OCI-LY1 (cell line): ENCODE measurements around the gene KCNN4.
"Not testable (repeated sequence)": the region's sequence is repeated elsewhere in the genome, so short reads cannot be mapped to it uniquely, and the experiment has no call there.

ENCODE experiments used
- H2AFZ ChIP-seq: fragments of 200-600 bp; sonication (generic), shearing (Covaris generic); 2 replicates; pipeline ENCODE4 v1.6.0; 2014; ENCODE audit warnings: antibody characterized with exemption, mild to moderate bottlenecking, low read length
- H3F3A ChIP-seq: fragments of 200-600 bp; sonication (generic), shearing (Covaris generic); 2 replicates; pipeline ENCODE4 v1.6.0; 2014; ENCODE audit warnings: mild to moderate bottlenecking, antibody characterized with exemption, low read length, moderate library complexity; ENCODE audit not compliant: insufficient read depth
- H3K27ac ChIP-seq: fragments of 200-600 bp; sonication (generic); 2 replicates; pipeline ENCODE4 v1.5.1; 2014; ENCODE audit warnings: low read length, mixed run types, mild to moderate bottlenecking, low read depth; ENCODE audit not compliant: poor library complexity, severe bottlenecking
- H3K27me3 ChIP-seq: fragments of 200-600 bp; sonication (generic); 2 replicates; pipeline ENCODE4 v1.6.0; 2014; ENCODE audit warnings: antibody characterized with exemption, mild to moderate bottlenecking, low read length, moderate library complexity; ENCODE audit not compliant: insufficient read depth
- H3K36me3 ChIP-seq: fragments of 200-600 bp; sonication (generic); 2 replicates; pipeline ENCODE4 v1.6.1; 2014; ENCODE audit warnings: mild to moderate bottlenecking, antibody characterized with exemption, low read length, moderate library complexity, mixed read lengths; ENCODE audit not compliant: insufficient read depth
- H3K4me1 ChIP-seq: fragments of 200-600 bp; sonication (generic); 2 replicates; pipeline ENCODE4 v1.5.1; 2014; ENCODE audit warnings: mild to moderate bottlenecking, low read length, moderate library complexity; ENCODE audit not compliant: insufficient read depth, severe bottlenecking
- H3K4me2 ChIP-seq: fragments of 200-600 bp; sonication (generic), shearing (Covaris generic); 2 replicates; pipeline ENCODE4 v1.6.1; 2014; ENCODE audit warnings: low read length
- H3K4me3 ChIP-seq: fragments of 200-600 bp; sonication (generic); 2 replicates; pipeline ENCODE4 v1.5.1; 2014; ENCODE audit warnings: low read length, low read depth, mild to moderate bottlenecking, mixed read lengths; ENCODE audit not compliant: poor library complexity, severe bottlenecking
- H3K79me2 ChIP-seq: fragments of 200-600 bp; shearing (Covaris generic); 2 replicates; pipeline ENCODE4 v1.6.1; 2016; ENCODE audit warnings: mixed run types, low read length, mixed read lengths; ENCODE audit not compliant: insufficient read depth
- H3K9ac ChIP-seq: fragments of 200-600 bp; sonication (generic), shearing (Covaris generic); 2 replicates; pipeline ENCODE4 v1.6.1; 2014; ENCODE audit warnings: mild to moderate bottlenecking, low read length, mixed read lengths
- H3K9me2 ChIP-seq: fragments of 200-600 bp; sonication (generic), shearing (Covaris generic); 2 replicates; pipeline ENCODE4 v1.6.1; 2014; ENCODE audit warnings: low read depth, mild to moderate bottlenecking, low read length, mixed read lengths
- H3K9me3 ChIP-seq: fragments of 200-600 bp; shearing (Covaris generic); 2 replicates; pipeline ENCODE4 v1.6.1; 2014; ENCODE audit warnings: low read length, mixed read lengths
- H4K20me1 ChIP-seq: fragments of 200-600 bp; sonication (generic), shearing (Covaris generic); 2 replicates; pipeline ENCODE4 v1.6.0; 2016; ENCODE audit warnings: mild to moderate bottlenecking, low read length; ENCODE audit not compliant: insufficient read depth
- EZH2 ChIP-seq: fragments of 200-600 bp; sonication (generic), shearing (Covaris generic); IDR thresholded peaks from 2 replicates; pipeline ENCODE4 v1.8.0; 2017; ENCODE audit warnings: borderline replicate concordance, mixed run types, mild to moderate bottlenecking, antibody characterized with exemption, low read length, moderate library complexity, mixed read lengths
- TF ChIP-seq, protein P1 (sequence below): fragments of 200-600 bp; sonication (generic), shearing (Covaris generic); IDR thresholded peaks from 2 replicates; pipeline ENCODE4 v1.5.1; 2017; ENCODE audit warnings: mild to moderate bottlenecking, antibody characterized with exemption, low read length, moderate library complexity, mixed read lengths

KCNN4 gene

DNA sequence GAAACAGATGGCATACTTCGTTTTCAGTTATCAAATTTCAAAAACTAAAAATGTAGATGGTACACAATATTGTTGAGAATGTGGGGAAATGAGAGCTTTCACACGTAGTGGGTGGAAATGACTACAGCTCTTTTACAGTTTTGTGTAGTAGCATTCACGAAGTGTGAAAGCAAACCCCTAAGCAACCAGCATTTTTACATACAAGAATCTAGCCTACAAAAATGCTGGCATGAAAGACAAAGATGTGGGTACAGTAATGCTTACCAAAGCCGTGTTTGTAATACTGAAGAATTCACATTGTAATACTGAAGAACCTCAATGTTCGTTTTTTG, 40.1 kb upstream of the KCNN4 start:
- Histone ChIP-seq H3K9ac (no peak overlapping the region), H3K27me3 (0 out of 2 replicates have a peak, but pooled peaks cover 3% of the 10 kb centered on the region), H3K9me2 (no peaks in the 10 kb centered on the region), H3K79me2 (no peaks in the 10 kb centered on the region), H3K9me3 (no peaks in the 10 kb centered on the region), H3K4me3 (no peak overlapping the region), H3F3A (no peaks in the 10 kb centered on the region), H3K27ac (no peak overlapping the region), H4K20me1 (no peaks in the 10 kb centered on the region), H3K36me3 (no peaks in the 10 kb centered on the region), H3K4me2 (no peak overlapping the region), H2AFZ (no peak overlapping the region), H3K4me1 (no peaks in the 10 kb centered on the region)
- TF ChIP-seq EZH2, result no peak
- TF ChIP-seq, protein P1, sequence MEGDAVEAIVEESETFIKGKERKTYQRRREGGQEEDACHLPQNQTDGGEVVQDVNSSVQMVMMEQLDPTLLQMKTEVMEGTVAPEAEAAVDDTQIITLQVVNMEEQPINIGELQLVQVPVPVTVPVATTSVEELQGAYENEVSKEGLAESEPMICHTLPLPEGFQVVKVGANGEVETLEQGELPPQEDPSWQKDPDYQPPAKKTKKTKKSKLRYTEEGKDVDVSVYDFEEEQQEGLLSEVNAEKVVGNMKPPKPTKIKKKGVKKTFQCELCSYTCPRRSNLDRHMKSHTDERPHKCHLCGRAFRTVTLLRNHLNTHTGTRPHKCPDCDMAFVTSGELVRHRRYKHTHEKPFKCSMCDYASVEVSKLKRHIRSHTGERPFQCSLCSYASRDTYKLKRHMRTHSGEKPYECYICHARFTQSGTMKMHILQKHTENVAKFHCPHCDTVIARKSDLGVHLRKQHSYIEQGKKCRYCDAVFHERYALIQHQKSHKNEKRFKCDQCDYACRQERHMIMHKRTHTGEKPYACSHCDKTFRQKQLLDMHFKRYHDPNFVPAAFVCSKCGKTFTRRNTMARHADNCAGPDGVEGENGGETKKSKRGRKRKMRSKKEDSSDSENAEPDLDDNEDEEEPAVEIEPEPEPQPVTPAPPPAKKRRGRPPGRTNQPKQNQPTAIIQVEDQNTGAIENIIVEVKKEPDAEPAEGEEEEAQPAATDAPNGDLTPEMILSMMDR, result no peak

DNA sequence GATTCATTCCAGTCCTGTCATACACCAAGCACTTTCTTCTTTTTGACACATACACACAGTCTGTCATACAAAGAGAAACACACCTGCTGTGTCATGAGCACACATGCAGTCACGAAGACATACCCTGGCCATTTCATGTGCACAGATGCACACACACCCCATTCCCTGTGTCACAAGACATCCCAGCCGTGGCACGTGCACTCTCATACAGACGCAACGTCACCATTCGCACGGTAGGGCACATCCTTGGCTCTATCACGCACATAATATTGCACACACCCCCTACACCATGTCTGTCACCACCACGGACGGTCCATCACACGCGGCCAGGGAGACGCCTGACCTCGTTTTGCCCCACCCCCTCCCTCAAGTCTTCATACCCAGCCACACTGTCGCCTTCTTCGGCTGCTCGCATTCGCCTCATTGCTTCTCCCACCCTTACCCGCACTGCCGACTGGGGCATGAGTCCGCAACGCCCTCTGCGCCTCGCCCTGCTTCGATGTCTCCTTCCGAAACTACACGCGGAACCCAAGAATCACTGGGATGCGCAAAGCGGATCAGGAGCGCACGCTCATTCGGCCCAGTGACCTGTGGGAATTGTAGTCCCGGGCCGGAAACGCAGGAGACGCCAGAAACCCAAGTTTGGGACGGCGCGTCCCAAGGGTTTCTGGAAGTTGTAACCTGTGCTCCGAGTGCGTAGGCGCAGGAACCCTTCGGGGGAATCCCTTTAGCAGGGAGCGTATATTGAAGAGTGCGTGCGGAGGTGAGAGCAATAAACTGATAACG, 39.5 kb upstream of the KCNN4 start:
- H3K27me3 ChIP-seq, result 0 out of 2 replicates have a peak, but pooled peaks cover 3% of the 10 kb centered on the region
- no peaks in the 10 kb centered on the region for H3K4me1 ChIP-seq
- no peak overlapping the region for H2AFZ ChIP-seq
- no peaks in the 10 kb centered on the region for H3K9me3 ChIP-seq
- H3F3A ChIP-seq, result no peaks in the 10 kb centered on the region
- no peaks in the 10 kb centered on the region for H4K20me1 ChIP-seq
- H3K9me2 ChIP-seq, result no peaks in the 10 kb centered on the region
- H3K36me3 ChIP-seq, result no peaks in the 10 kb centered on the region
- no peak overlapping the region for H3K27ac ChIP-seq
- H3K4me2 ChIP-seq, result no peak overlapping the region
- no peak for TF ChIP-seq EZH2
- TF ChIP-seq, protein P1, result no peak
- H3K79me2 ChIP-seq, result no peaks in the 10 kb centered on the region
- H3K9ac ChIP-seq, result no peak overlapping the region
- no peak overlapping the region for H3K4me3 ChIP-seq

DNA sequence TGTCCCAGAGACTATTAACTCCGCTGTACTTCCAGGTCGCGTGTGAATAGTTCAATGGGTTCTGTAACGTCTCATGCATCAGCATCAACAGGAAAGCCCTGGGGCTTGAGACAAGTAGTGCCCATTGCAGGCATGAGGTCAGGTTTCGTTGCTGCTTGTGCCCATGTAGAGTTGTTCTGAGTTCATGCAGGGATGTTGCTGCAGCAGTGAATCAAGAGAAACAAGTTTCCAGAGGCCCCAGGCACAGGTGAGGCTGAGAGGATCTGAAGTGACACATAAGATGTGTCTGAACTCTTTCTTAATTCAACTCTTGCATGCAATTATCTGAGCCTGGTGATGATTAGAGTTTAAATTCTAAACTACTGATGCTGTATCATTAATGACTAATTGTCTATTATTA, 37.7 kb upstream of the KCNN4 start:
- Histone ChIP-seq H4K20me1 (no peaks in the 10 kb centered on the region), H3K27me3 (0 out of 2 replicates have a peak, but pooled peaks cover 3% of the 10 kb centered on the region), H3K4me3 (no peak overlapping the region), H3K4me2 (no peak overlapping the region), H3K79me2 (no peaks in the 10 kb centered on the region), H2AFZ (no peak overlapping the region), H3K36me3 (no peaks in the 10 kb centered on the region), H3K4me1 (no peaks in the 10 kb centered on the region), H3K9me3 (no peaks in the 10 kb centered on the region), H3F3A (no peaks in the 10 kb centered on the region), H3K27ac (no peak overlapping the region), H3K9me2 (no peaks in the 10 kb centered on the region), H3K9ac (no peak overlapping the region)
- TF ChIP-seq, protein P1, result no peak
- no peak for TF ChIP-seq EZH2

- H3K27ac ChIP-seq, H4K20me1 ChIP-seq, H3K4me2 ChIP-seq, H3K4me3 ChIP-seq, H3K9ac ChIP-seq, H3K36me3 ChIP-seq, H3K9me3 ChIP-seq, H3K27me3 ChIP-seq, H3K79me2 ChIP-seq, H3K4me1 ChIP-seq, H3K9me2 ChIP-seq, H3F3A ChIP-seq, H2AFZ ChIP-seq: not testable (repeated sequence)
These were observed 36.7 kb upstream of the KCNN4 start for GRCh38 chr19:43817454-43817853.
